ENCODE measurements around the gene MEN1. TPM values are rescaled to one million over a fixed set of nuclear protein-coding genes. Genes with fewer than 3 reads are reported as not detected.
A peak's percentile ranks its signal among the peaks of the same experiment; 100 is the strongest.

The MEN1 gene
- total and polyA plus RNA-seq, 7 donors: 7.2 to 21.2 (median 10.8) TPM

- no peaks in the 10 kb centered on the region for H3K36me3 ChIP-seq (ENCODE audit: insufficient read depth in 1 of 2, low read depth in 1 of 2)
- DNase-seq (no peak), ATAC-seq (no peak)
- no peaks in the 10 kb centered on the region for H3K9me3 ChIP-seq
- intact Hi-C loops (cut with DNase I): loop anchor here in 1 of 2 donors (5.0 to 10.0 kb wide), 3 partner anchors 55 to 272 kb away; partner anchors contain the start of genes ARL2, TM7SF2 and ZNHIT2
- no peak overlapping the region for H3K4me3 ChIP-seq
- H3K4me1 ChIP-seq: peaks cover 2% of the 10 kb centered on the region
- H3K27ac ChIP-seq: no peak overlapping the region
- WGBS, 3 donors: 88 to 89% (median 89%) methylated on average over 6 of the region's 6 CpGs
- H3K27me3 ChIP-seq (ENCODE audit: insufficient read depth in 3 of 3, low read length in 2 of 3): peaks cover 0 to 3% (median 2%) of the 10 kb centered on the region in 3 donors
- no peak for TF ChIP-seq CTCF (IDR thresholded peaks at IDR 0.05)
These were observed 32.0 kb upstream of the MEN1 start for GRCh38 chr11:64842366-64842759.

GRCh38 chr11:64841592-64842365, 31.4 kb upstream of the MEN1 start:
- no peaks in the 10 kb centered on the region for H3K9me3 ChIP-seq
- WGBS, 3 donors: 88 to 91% (median 90%) methylated on average over 15 of the region's 15 CpGs
- H3K27ac ChIP-seq: no peak overlapping the region
- DNase-seq: no peak
- no peak overlapping the region for H3K4me3 ChIP-seq
- H3K27me3 ChIP-seq (ENCODE audit: insufficient read depth in 3 of 3, low read length in 2 of 3): peaks cover 0 to 3% (median 2%) of the 10 kb centered on the region in 3 donors
- intact Hi-C loops (cut with DNase I): loop anchor here in 1 of 2 donors (5.0 to 10.0 kb wide), 3 partner anchors 54 to 273 kb away; partner anchors contain the start of genes ARL2, TM7SF2 and ZNHIT2
- no peaks in the 10 kb centered on the region for H3K4me1 ChIP-seq
- H3K36me3 ChIP-seq (ENCODE audit: insufficient read depth in 1 of 2, low read depth in 1 of 2): no peaks in the 10 kb centered on the region
- no peak for ATAC-seq
- TF ChIP-seq CTCF (IDR thresholded peaks at IDR 0.05): no peak

GRCh38 chr11:64839887-64840782, 29.8 kb upstream of the MEN1 start:
- intact Hi-C loops (cut with DNase I): loop anchor here in 1 of 2 donors (5.0 to 10.0 kb wide), 3 partner anchors 53 to 275 kb away; partner anchors contain the start of genes ARL2, TM7SF2 and ZNHIT2
- Histone ChIP-seq H3K36me3 (ENCODE audit: insufficient read depth in 1 of 2, low read depth in 1 of 2) (no peaks in the 10 kb centered on the region), H3K27me3 (ENCODE audit: insufficient read depth in 3 of 3, low read length in 2 of 3) (peaks cover 0 to 3% (median 2%) of the 10 kb centered on the region in 3 donors), H3K4me1 (no peaks in the 10 kb centered on the region), H3K4me3 (no peak overlapping the region), H3K9me3 (no peaks in the 10 kb centered on the region), H3K27ac (no peak overlapping the region)
- TF ChIP-seq CTCF (IDR thresholded peaks at IDR 0.05): no peak
- DNase-seq (no peak), ATAC-seq (peak in 1 of 4 donors; percentile 37)
- WGBS, 3 donors: 72 to 77% (median 76%) methylated on average over 21 to 24 of the region's 24 CpGs

- Histone ChIP-seq H3K9me3 (no peaks in the 10 kb centered on the region), H3K27ac (no peak overlapping the region), H3K4me1 (no peaks in the 10 kb centered on the region), H3K36me3 (ENCODE audit: insufficient read depth in 1 of 2, low read depth in 1 of 2) (no peaks in the 10 kb centered on the region), H3K27me3 (ENCODE audit: insufficient read depth in 3 of 3, low read length in 2 of 3) (peaks cover 0 to 3% (median 0%) of the 10 kb centered on the region in 3 donors), H3K4me3 (no peak overlapping the region)
- no peak for TF ChIP-seq CTCF (IDR thresholded peaks at IDR 0.05)
- WGBS, 3 donors: 84 to 88% (median 85%) methylated on average over 13 of the region's 13 CpGs
- intact Hi-C loops (cut with DNase I): no loop called here
- DNase-seq (no peak), ATAC-seq (no peak)
These were observed 29.0 kb upstream of the MEN1 start for GRCh38 chr11:64839335-64839734.
